Measurements from ENCODE around the gene SLC30A4.
A peak's percentile ranks its signal among the peaks of the same experiment; 100 is the strongest.

The SLC30A4 gene

GRCh38 chr15:45449916-45450867 lies 72.4 kb downstream of the SLC30A4 start:
- DNase-seq (ENCODE audit: low read depth), result no peak

- DNase-seq (ENCODE audit: low read depth), result no peak
These were observed 73.2 kb downstream of the SLC30A4 start for GRCh38 chr15:45449395-45449794.

- DNase-seq (ENCODE audit: low read depth), result no peak
These were observed 74.3 kb downstream of the SLC30A4 start for GRCh38 chr15:45448066-45448915.

GRCh38 chr15:45443645-45444044 lies 78.9 kb downstream of the SLC30A4 start:
- DNase-seq (ENCODE audit: low read depth), result no peak

- DNase-seq (ENCODE audit: low read depth), result no peak
These were observed 79.9 kb downstream of the SLC30A4 start for GRCh38 chr15:45442507-45443135.

GRCh38 chr15:45441686-45442085 lies 80.9 kb downstream of the SLC30A4 start:
- no peak for DNase-seq (ENCODE audit: low read depth)

- no peak for DNase-seq (ENCODE audit: low read depth)
These were observed 81.5 kb downstream of the SLC30A4 start for GRCh38 chr15:45441036-45441435.

GRCh38 chr15:45439521-45440260 lies 82.9 kb downstream of the SLC30A4 start:
- DNase-seq (ENCODE audit: low read depth), result no peak

GRCh38 chr15:45435124-45435903 lies 87.2 kb downstream of the SLC30A4 start:
- no peak for DNase-seq (ENCODE audit: low read depth)

- DNase-seq (ENCODE audit: low read depth), result no peak
These were observed 88.4 kb downstream of the SLC30A4 start for GRCh38 chr15:45434078-45434567.

- no peak for DNase-seq (ENCODE audit: low read depth)
These were observed 91.0 kb downstream of the SLC30A4 start for GRCh38 chr15:45431511-45431910.

- peak; percentile 94 for DNase-seq (ENCODE audit: low read depth)
These were observed 92.4 kb downstream of the SLC30A4 start for GRCh38 chr15:45429941-45430792.

Data from activated T-cell treated with anti-CD3 and anti-CD28 coated beads for 1 hour (primary cell).